Stimulated activated CD4-positive, alpha-beta T cell treated with anti-CD3 and anti-CD28 coated beads, Interleukin-2, amount 100 ng/mL, for 48 hours (primary cell): ENCODE measurements around the gene ZC3H8.
"Not testable (repeated sequence)": the region's sequence is repeated elsewhere in the genome, so short reads cannot be mapped to it uniquely, and the experiment has no call there.

Experiments
- DNase-seq, 2 donors: peaks; one replicate each; pipeline ENCODE4 v3.0.0-alpha.2; 2020

ZC3H8 gene

GRCh38 chr2:112259509-112260294, 4.9 kb upstream of the ZC3H8 start:
- DNase-seq: peak; percentile 80 to 81

GRCh38 chr2:112257575-112257974, 2.7 kb upstream of the ZC3H8 start:
- DNase-seq: no peak

- DNase-seq: no peak
Observed at GRCh38 chr2:112256654-112257053, 1.8 kb upstream of the ZC3H8 start.

- DNase-seq: no peak
Observed at GRCh38 chr2:112255875-112256274, 1.0 kb upstream of the ZC3H8 start.

- DNase-seq: no peak
Observed at GRCh38 chr2:112253261-112253815, 1.5 kb downstream of the ZC3H8 start.

- DNase-seq: no peak
Observed at GRCh38 chr2:112251271-112251670, 3.6 kb downstream of the ZC3H8 start.

- no peak for DNase-seq
Observed at GRCh38 chr2:112244854-112245253, 10.0 kb downstream of the ZC3H8 start.

GRCh38 chr2:112243233-112243632, 11.6 kb downstream of the ZC3H8 start:
- DNase-seq: no peak

- DNase-seq: no peak
Observed at GRCh38 chr2:112242384-112242783, 12.5 kb downstream of the ZC3H8 start.

- DNase-seq: no peak
Observed at GRCh38 chr2:112239862-112240261, 15.0 kb downstream of the ZC3H8 start.

- no peak for DNase-seq
Observed at GRCh38 chr2:112230371-112230770, 24.5 kb downstream of the ZC3H8 start.

- DNase-seq: no peak
Observed at GRCh38 chr2:112229348-112229747, 25.5 kb downstream of the ZC3H8 start.

GRCh38 chr2:112220831-112221230, 34.0 kb downstream of the ZC3H8 start:
- no peak for DNase-seq

- no peak for DNase-seq
Observed at GRCh38 chr2:112220186-112220585, 34.7 kb downstream of the ZC3H8 start.

- no peak for DNase-seq
Observed at GRCh38 chr2:112217854-112218253, 37.0 kb downstream of the ZC3H8 start.

- no peak for DNase-seq
Observed at GRCh38 chr2:112216167-112216566, 38.7 kb downstream of the ZC3H8 start.

GRCh38 chr2:112207905-112208304, 46.9 kb downstream of the ZC3H8 start:
- not testable (repeated sequence) for DNase-seq

GRCh38 chr2:112204411-112204810, 50.4 kb downstream of the ZC3H8 start:
- no peak for DNase-seq

GRCh38 chr2:112201696-112202430, 53.0 kb downstream of the ZC3H8 start:
- DNase-seq: no peak

- DNase-seq: no peak
Observed at GRCh38 chr2:112199188-112199587, 55.7 kb downstream of the ZC3H8 start.

- DNase-seq: no peak
Observed at GRCh38 chr2:112198780-112199179, 56.1 kb downstream of the ZC3H8 start.

GRCh38 chr2:112197868-112198267, 57.0 kb downstream of the ZC3H8 start:
- no peak for DNase-seq

- no peak for DNase-seq
Observed at GRCh38 chr2:112195950-112196349, 58.9 kb downstream of the ZC3H8 start.

- no peak for DNase-seq
Observed at GRCh38 chr2:112195167-112195766, 59.6 kb downstream of the ZC3H8 start.
